DMS53 treated with DMSO at 0.1 percent for 48 hours (cell line): ENCODE results near the gene CDK5RAP3.
"Not testable (repeated sequence)": the region's sequence is repeated elsewhere in the genome, so short reads cannot be mapped to it uniquely, and the experiment has no call there.

Experiments
- DNase-seq: peaks from one replicate; lab custom pipeline; 2025; ENCODE audit not compliant: unreplicated experiment; lab: John Stamatoyannopoulos, UW

CDK5RAP3 gene

DNA sequence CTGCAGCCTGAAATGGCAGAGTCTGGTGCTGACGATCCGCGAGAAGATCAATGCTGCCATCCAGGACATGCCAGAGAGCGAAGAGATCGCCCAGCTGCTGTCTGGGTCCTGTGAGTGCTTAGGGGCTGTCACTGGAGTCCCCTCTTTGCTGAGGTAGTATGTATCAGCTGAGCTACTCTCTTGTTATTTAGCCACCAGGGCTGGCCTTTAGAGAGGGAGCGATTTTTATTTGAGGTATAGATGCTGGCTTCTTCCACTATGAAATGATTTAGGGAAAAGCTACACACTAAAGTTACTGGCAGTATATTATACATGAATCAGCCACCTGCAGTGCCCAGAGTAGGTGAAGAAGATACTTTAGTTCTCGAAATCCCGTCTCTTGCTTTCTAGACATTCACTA, 2.6 kb downstream of the CDK5RAP3 start:
- DNase-seq, result no peak

- no peak for DNase-seq
Observed at GRCh38 chr17:47975189-47975822, 4.4 kb downstream of the CDK5RAP3 start.

- DNase-seq, result no peak
Observed at GRCh38 chr17:47975823-47976205, 4.9 kb downstream of the CDK5RAP3 start.

DNA sequence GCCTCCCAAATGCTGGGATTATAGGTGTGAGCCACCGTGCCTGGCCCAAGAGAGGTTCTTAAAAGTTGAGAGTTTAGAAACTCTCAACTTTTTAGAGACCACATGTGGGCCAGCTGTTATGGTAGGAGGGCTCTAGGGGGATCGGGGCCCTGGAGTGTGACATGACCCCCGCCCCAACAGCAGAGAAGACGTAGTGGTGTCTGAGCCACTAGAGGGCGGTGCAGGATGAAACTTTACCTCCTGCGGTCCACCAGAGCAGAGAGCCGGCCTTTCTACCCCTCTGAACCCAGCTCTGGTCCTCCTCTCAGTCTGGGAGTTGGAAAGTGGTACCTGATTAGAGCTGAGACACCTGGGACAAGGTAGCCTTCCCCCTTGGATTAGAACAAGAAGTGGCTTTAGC, 7.4 kb downstream of the CDK5RAP3 start:
- peak; percentile 39 for DNase-seq

DNA sequence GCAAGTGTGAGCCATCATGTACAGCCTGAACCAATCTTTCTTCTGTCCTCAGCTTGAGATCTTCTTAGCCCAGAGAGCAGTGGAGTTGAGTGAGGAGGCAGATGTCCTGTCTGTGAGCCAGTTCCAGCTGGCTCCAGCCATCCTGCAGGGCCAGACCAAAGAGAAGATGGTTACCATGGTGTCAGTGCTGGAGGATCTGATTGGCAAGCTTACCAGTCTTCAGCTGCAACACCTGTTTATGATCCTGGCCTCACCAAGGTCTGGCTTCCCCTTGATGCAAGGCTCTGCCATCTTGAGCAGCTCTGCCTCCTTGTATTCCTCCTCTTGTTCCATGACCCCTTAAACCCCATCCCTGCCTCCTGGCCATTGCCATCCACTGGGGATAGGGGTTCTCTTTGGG, 9.6 kb downstream of the CDK5RAP3 start:
- DNase-seq, result peak; percentile 44

- DNase-seq, result no peak
Observed at GRCh38 chr17:47981462-47981861, 10.5 kb downstream of the CDK5RAP3 start.

DNA sequence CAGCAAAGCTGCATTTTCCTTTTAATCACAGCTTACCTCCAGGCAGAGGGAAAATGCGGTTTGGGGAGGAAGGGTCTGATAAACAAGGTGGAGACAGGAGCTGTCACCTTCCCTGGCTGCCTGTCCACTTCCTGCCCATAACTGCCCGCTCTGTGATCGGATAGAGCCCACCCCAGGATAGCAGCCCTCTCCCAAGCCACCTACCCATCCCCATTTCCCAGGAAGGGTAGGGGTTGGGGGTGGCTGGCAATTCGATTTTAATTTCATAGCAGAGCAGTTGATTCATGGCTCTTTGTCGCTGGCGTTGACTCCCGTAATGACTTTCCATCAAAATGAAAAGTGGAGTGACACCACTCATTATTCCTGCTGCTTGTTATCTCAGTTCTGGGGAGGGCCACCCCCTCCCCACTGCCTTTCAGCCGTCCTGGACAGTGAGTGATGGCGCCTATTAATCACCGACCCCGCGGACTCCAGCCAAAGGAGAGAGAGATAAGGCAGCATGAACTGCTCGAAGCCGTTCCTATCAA, 11.2 kb downstream of the CDK5RAP3 start:
- no peak for DNase-seq

DNA sequence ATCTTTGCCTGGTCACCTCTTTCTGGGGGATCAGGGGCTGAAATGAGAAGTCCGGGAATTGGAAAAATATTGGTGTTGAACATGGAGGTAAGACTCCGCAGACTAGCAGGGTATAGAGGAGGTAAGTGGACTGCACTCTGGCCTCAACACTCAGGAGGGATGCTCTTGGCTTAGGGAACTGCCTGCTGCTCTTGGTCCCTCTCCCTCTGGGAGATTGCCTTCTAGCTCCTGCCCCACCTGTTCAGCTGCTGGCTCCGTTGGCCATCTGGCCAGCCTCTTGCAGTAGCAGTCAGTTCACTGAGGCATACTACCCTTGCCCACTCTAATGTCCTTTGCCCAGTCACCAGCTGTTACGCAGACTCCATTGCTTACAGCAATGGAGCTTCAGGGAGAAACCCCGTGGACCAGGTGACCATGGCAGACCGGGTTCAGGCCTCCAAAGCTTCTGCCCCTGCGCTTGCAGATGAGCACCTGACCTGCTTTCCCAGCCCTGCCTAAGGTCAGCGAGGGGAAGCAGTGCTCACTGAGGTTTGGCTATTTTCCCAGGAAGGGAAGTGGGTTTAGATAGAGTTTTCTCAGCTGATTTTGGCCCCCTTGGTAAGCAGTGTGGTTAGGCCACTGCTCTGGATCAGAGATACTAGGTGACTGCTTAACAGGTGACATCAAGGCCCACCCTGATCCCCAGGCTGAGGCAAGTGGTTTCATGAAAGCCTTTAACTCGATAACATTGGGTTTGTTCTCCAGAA, 11.9 kb downstream of the CDK5RAP3 start:
- DNase-seq, result no peak

GRCh38 chr17:47983492-47984223, 12.7 kb downstream of the CDK5RAP3 start:
- no peak for DNase-seq

DNA sequence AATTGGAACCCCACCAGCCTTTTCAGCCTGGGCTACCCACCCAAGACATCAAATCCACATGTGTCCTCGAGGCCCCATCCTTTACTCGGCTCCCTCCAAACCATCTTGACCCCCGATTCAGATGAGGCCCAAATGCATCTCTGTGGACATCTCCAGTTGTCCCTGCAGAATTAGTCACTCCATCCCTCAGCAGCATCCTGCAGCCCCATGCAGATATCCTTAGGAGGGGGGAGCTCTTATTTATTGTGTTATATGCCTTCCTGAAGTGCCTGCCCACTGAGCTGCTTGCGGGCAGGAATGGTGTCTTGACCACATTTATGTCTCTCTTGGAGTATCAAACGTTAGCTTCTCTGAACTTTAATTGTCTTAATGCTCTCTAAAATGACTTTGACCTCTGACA, 15.6 kb downstream of the CDK5RAP3 start:
- DNase-seq, result no peak

DNA sequence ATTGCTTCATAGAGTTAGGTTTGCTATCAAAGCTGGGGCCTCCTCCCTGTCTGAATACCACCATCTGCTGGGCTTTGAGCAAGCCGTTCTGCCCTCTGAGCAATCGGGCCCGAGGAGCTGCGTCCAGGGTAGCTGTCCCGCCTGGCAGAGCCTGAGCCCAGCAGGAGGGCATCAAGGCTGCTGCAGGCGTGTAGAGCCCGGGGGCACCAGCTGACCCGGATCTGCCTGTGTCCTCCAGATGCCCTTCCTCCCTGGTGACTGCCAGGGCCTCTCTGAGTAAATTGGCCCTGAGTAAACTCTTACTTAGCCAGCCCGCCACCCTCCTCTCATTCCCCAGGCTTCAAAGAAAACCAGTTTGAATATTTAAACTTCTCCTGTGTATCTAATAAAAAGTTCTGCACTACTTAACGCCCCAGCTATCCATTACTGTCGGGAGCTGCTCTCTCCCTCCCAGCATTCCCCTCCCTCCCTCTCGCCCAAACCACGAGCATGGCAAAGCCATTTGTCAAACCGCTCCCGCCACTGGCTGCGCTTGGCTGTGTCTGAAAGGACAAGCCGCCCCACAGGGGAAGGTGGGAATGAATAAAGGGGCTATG, 16.4 kb downstream of the CDK5RAP3 start:
- peak; percentile 38 for DNase-seq

DNA sequence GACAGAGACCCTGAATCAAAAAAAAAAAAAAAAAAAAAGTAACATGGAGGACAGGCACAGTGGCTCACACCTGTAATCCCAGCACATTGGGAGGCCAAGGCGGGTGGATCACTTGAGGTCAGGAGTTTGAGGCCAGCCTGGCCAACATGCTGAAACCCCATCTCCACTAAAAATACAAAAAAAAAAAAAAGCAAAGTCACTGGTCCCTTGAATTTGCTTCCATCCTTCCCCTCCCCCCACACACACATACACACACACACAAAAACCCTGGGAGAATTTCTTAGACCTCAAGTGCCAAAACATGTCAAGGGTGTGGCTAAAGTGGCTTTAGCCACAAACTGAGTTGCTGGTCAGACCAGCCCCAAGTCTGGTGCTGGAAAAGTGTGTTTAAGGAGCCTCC, 17.5 kb downstream of the CDK5RAP3 start:
- not testable (repeated sequence) for DNase-seq

DNA sequence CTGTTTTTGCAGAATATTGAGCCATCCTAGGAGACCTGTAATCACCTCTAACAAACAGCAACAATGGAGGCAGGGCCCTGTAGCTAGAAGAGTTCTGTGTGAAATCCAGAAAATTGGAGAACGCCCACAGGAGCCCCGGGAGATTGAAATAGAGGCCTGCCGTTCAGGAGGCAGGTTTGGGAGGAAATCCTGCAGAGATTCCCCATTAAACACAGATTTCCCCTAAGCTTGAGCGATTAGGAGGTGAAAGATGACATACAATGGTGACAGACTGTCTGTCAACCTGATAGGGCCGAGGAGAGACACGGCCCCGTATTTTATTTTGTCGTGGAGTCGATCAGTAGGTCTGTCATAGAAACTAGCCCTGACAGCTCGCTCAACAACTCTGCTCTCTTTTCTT, 18.2 kb downstream of the CDK5RAP3 start:
- DNase-seq, result no peak

DNA sequence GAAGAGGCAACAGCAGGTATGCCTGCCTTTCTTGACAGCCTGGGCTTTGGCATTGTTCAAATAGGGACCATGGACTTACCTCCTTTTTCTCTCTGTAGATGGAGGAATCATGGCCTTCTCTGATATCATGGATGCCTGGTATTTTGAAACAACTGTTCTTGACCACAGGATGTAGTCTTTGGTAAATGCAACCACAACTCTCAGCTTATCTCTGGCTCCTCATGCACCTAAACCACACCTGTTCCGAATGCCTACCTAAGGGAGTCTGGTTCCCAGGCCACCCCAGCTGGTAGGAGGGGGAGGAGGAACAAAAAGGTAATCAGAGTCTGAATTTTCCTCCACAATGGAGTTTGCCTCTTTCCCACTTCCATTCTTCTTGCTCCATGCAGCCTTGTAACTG, 18.8 kb downstream of the CDK5RAP3 start:
- no peak for DNase-seq

DNA sequence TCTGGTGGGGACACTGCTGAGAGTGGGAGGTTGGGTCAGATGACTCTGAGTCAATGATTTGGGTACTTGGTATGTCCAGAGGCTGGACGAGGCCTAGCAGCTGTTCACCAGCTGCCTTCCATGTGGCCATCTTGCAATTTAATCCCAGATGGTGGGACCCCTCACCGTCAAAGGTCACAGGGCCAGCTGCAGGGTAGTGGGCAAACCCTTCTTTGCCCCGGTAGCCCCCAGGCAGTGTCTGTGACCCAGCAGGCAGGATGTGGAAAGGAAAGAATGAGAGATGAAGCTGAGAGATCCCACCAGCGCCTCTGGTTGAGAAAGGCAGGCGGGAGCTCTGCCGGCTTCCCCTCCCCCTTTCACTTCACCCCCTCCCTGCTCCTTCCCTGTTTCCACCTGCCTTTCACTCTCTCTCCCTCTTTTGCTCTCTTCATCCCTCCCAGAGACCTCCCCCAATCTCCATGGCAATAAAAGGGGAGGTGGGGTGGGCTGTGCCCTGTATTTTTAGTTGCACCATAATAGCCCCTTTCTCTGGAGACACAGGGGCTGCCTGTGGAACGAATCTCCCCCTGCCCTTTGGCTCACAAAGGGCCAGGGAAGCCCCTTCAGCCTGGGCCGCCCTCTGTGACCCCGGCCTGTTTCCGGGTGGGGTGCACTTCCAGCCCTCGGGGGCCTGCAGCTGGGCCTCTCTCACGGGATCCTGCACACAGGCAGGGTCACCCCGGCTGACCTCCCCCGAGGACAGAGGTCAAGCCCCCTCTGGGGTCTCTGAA, 20.2 kb downstream of the CDK5RAP3 start:
- no peak for DNase-seq

DNA sequence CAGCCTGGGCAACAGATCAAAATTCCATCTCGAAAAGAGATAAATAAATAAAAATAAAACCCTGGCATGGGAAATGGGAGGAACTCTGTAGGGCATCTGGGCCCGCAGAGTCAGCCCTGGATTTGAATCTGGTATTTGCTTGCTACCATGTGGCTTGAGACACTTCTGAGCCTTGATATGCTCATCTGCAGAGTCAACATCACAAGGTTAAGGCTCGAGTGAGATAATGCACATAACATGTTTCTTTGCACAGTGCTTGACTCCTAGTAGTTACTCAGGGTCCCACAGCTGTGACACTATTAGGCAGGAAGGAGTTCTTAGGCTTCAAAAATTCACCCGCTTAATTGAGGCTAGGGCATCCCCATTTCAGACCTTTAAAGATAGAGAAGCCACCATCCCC, 21.3 kb downstream of the CDK5RAP3 start:
- DNase-seq, result no peak

- no peak for DNase-seq
Observed at GRCh38 chr17:47993031-47993564, 22.2 kb downstream of the CDK5RAP3 start.

DNA sequence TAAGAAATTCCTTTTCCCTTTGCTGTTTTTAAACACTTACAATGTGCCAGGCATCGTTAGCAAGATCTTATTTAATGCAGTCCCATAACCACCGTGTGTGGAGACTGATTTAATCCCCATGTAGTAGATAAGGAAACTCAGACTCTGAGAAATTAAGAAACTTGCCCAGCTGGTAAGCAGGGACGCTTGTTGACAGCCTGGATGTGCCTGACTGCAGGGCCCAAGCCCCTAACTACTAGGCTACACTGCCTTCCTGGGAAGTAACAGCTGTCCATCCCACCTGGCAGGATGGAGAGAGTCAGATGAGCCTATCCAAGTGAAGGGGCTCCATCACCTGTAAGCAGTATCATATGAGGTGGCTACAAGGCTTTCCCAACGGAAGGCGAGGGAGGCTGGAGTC, 23.1 kb downstream of the CDK5RAP3 start:
- no peak for DNase-seq

DNA sequence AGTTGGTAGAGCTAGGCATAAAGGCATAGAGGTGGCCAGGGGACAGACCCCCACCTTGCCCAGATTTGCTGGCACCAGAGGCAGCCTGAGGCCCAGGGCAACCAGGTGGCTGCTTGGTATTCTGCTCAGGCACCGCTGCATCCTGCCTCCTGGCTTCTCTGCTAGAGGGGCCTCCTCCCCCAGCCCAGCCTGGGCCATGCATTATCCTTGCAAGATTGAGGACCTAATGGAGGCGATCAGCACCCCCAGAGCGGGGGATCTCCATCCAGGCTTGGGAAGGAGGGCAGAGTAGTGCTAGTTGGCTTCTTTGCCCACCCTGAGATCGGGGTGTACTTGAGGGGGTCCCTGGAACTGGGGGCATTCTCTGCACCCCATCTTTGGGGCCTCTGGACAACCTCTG, 23.8 kb downstream of the CDK5RAP3 start:
- DNase-seq, result no peak

- no peak for DNase-seq
Observed at GRCh38 chr17:47995241-47995935, 24.5 kb downstream of the CDK5RAP3 start.
